Lower lobe of right lung (tissue), 1 donor: ENCODE results near the gene LCN2. TPM values are rescaled to one million over a fixed set of nuclear protein-coding genes. Genes with fewer than 3 reads are reported as not detected.

Experiments used
- total RNA-seq: library from RNA; stranded (reverse); fragmentation: NEBNext Ultra II Directional; extraction: Animal tissue kit (Norgen Biotek cat#: 25700); gene quantifications from one replicate; pipeline ENCODE4 v1.2.1, GENCODE V29; 2021
- donor health status: DM: no; HTN: yes; CAD: no; lungs with severe emphysema.

Gene LCN2
- total RNA-seq, 1 donor from 2014 or later = 83.4 TPM

Other genes starting within 250 kb of the LCN2 start
- gene ST6GALNAC6, start 249.8 kb upstream of the LCN2 start, total RNA-seq = 82.0 TPM
- gene ST6GALNAC4, start 232.4 kb upstream of the LCN2 start, total RNA-seq = 45.6 TPM
- 11.5 TPM for gene PIP5KL1, start 218.7 kb upstream of the LCN2 start, total RNA-seq
- 33.7 TPM for gene DPM2, start 211.6 kb upstream of the LCN2 start, total RNA-seq
- gene EEIG1, start 168.5 kb upstream of the LCN2 start, total RNA-seq = 36.0 TPM
- gene NAIF1, start 82.1 kb upstream of the LCN2 start, total RNA-seq = 11.3 TPM
- gene SLC25A25, start 81.2 kb upstream of the LCN2 start, total RNA-seq = 27.3 TPM
- 30.6 TPM for gene PTGES2, start 21.7 kb upstream of the LCN2 start, total RNA-seq
- gene BBLN, start 10.8 kb downstream of the LCN2 start, total RNA-seq = 47.9 TPM
- gene CIZ1, start 42.1 kb downstream of the LCN2 start, total RNA-seq = 98.5 TPM
- gene DNM1, start 53.9 kb downstream of the LCN2 start, total RNA-seq = 8.8 TPM
- gene GOLGA2, start 126.6 kb downstream of the LCN2 start, total RNA-seq = 82.7 TPM
- 19.1 TPM for gene SWI5, start 126.8 kb downstream of the LCN2 start, total RNA-seq
- 18.1 TPM for gene TRUB2, start 173.0 kb downstream of the LCN2 start, total RNA-seq
- 35.9 TPM for gene COQ4, start 173.4 kb downstream of the LCN2 start, total RNA-seq
- gene SLC27A4, start 191.1 kb downstream of the LCN2 start, total RNA-seq = 19.5 TPM
- 49.0 TPM for gene URM1, start 221.9 kb downstream of the LCN2 start, total RNA-seq